Heart left ventricle (tissue), 13 donors: ENCODE data around the gene COL2A1.

Experiments
- CTCF ChIP-seq, 12 donors: fragments of 200-600 bp; sonication (generic) in 4 of 12; IDR thresholded peaks; one replicate each; pipeline versions ENCODE4 v1.5.0 to v1.8.0; 2018 to 2022; ENCODE audit warnings: antibody characterized with exemption in 12 of 12, mild to moderate bottlenecking in 5 of 12
- POLR2A ChIP-seq, 2 donors: fragments of 450-650 bp; IDR thresholded peaks; one replicate each; pipeline ENCODE4 v1.6.1; 2017; ENCODE audit warnings: antibody characterized with exemption in 2 of 2, mild to moderate bottlenecking in 2 of 2, moderate library complexity in 2 of 2
- donor health status: ischemic (EF 13 %, LVEDD 7.1; RV severe dilation, severe dysfunction).
- donor health status: DM: no; HTN: yes; CAD: no.
- donor health status: DM: no; HTN: no; CAD: no.
- donor health status: ischemic (EF 25% LVEDD 6.9; RV normal size, moderate dysfunction).
- donor health status: ischemic (EF 25% LVEDD 5.7; RV mildly dilated, moderate dysfunction).
- donor health status: ischemic (EF 35%, LVEDD 5.7; RV mildly dilated, moderate dysfunction).
- donor health status: nonischemic (EF 11% LVEDD 7.7; RV severe dilation, severe dysfunction).
- donor health status: DM: yes; HTN: yes; CAD: no.
- donor health status: PGD.
- donor health status: ischemic (EF 29% LVEDD 5.4; RV normal size, mild dysfunction).
- donor health status: nonischemic (EF 23%, LVEDD 6.1; RV moderate dilation, normal function).

DNA sequence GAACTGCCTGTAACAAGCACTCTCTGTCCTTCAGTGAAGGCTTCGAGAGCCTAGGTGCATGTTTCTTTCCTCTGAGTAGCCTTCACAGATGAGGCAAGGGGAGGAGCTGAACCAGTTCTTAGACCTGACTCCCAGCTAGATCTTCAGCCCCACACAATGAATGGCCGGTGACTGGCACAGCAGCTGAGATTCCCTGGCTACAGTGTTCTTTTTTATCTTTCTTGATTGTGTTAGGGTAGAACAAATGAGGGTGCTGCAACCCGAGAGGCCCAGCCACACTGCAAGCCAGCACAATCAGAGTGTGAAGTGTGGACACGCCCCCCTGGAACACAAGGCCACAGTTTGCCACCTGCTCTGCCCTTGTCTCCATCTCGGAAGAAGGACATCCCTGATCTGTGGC is 19.1 kb upstream of the COL2A1 start:
- no peak for TF ChIP-seq POLR2A (IDR thresholded peaks at IDR 0.05)
- no peak for TF ChIP-seq CTCF (IDR thresholded peaks at IDR 0.05)
